Testis (tissue), 3 donors: ENCODE measurements around the gene PRKN. TPM values are rescaled to one million over a fixed set of nuclear protein-coding genes. Genes with fewer than 3 reads are reported as not detected.

Experiments
- DNase-seq: peaks from one replicate; pipeline ENCODE4 v3.0.0-alpha.2; 2019
- H3K27ac ChIP-seq, 2 donors: fragments of 200-600 bp; sonication (generic); one replicate each; pipeline ENCODE4 v1.5.1; 2019
- H3K27me3 ChIP-seq: fragments of 200-600 bp; sonication (generic); one replicate; pipeline ENCODE4 v1.5.1; 2019
- H3K36me3 ChIP-seq: fragments of 200-600 bp; sonication (generic); one replicate; pipeline ENCODE4 v1.5.1; 2017; ENCODE audit warnings: low read depth; ENCODE audit errors: missing control alignments
- H3K4me1 ChIP-seq: fragments of 200-600 bp; sonication (generic); one replicate; pipeline ENCODE4 v1.5.1; 2019
- H3K4me3 ChIP-seq, 2 donors: fragments of 200-600 bp; sonication (generic); one replicate each; pipeline ENCODE4 v1.5.1; 2017 to 2019
- H3K9me3 ChIP-seq: fragments of 200-600 bp; sonication (generic); one replicate; pipeline ENCODE4 v1.5.1; 2017
- POLR2A ChIP-seq: fragments of 450-650 bp; IDR thresholded peaks from one replicate; pipeline ENCODE4 v1.6.1; 2017; ENCODE audit warnings: antibody characterized with exemption, mild to moderate bottlenecking, moderate library complexity
- WGBS, 2 donors: methylation state at CpG; one replicate each; pipeline ENCODE4 v1.1.5; 2018; 5-methylcytosine and 5-hydroxymethylcytosine counted together
- intact Hi-C: fragments of 100-400 bp; cut with DNase I; formaldehyde crosslinking; loops from one replicate; pipeline ENCODE4 v1.15.1; 2023; ENCODE audit warnings: low total_unique reads
- polyA plus RNA-seq: library from polyadenylated mRNA; stranded (reverse); fragments of 350-450 nt; fragmentation: Illumina TruSeq; extraction: RNeasy Lipid Tissue Mini Kit (QIAGEN cat#74804); gene quantifications from one replicate; pipeline ENCODE4 v1.2.3, GENCODE V29; 2014; ENCODE audit warnings: low read depth, low replicate concordance; ENCODE audit not compliant: insufficient read depth
- total RNA-seq, 2 donors: library from RNA; depleted of rRNA; stranded (reverse); fragments of >200 nt; gene quantifications; one replicate each; pipeline ENCODE4 v1.2.3, GENCODE V29; 2016
- TF ChIP-seq, protein P1 (sequence below), 3 experiments: fragments of 450-650 bp in 2 of 3; fragments of 200-600 bp in 1 of 3; sonication (generic) in 1 of 3; IDR thresholded peaks; one replicate each; pipeline ENCODE4 v1.5.1; 2016 to 2019; ENCODE audit warnings: antibody characterized with exemption in 3 of 3, mild to moderate bottlenecking in 2 of 3, moderate library complexity in 1 of 3

PRKN gene
- total and polyA plus RNA-seq, 3 donors from 2014 or later = 19.1 to 34.5 (median 28.8) TPM

- H3K4me3 ChIP-seq = no peak overlapping the region
- 84 to 92% methylated on average over 2 of the region's 2 CpGs for WGBS, 2 donors
- no peaks in the 10 kb centered on the region for H3K36me3 ChIP-seq
- no peaks in the 10 kb centered on the region for H3K9me3 ChIP-seq
- no peaks in the 10 kb centered on the region for H3K27me3 ChIP-seq
- no peak overlapping the region for H3K27ac ChIP-seq
- no peak for DNase-seq
- intact Hi-C loops = no loop called here
- TF ChIP-seq, protein P1, sequence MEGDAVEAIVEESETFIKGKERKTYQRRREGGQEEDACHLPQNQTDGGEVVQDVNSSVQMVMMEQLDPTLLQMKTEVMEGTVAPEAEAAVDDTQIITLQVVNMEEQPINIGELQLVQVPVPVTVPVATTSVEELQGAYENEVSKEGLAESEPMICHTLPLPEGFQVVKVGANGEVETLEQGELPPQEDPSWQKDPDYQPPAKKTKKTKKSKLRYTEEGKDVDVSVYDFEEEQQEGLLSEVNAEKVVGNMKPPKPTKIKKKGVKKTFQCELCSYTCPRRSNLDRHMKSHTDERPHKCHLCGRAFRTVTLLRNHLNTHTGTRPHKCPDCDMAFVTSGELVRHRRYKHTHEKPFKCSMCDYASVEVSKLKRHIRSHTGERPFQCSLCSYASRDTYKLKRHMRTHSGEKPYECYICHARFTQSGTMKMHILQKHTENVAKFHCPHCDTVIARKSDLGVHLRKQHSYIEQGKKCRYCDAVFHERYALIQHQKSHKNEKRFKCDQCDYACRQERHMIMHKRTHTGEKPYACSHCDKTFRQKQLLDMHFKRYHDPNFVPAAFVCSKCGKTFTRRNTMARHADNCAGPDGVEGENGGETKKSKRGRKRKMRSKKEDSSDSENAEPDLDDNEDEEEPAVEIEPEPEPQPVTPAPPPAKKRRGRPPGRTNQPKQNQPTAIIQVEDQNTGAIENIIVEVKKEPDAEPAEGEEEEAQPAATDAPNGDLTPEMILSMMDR (IDR thresholded peaks at IDR 0.05) = no peak
- TF ChIP-seq POLR2A = no peak
- no peaks in the 10 kb centered on the region for H3K4me1 ChIP-seq
These were observed 1181.8 kb downstream of the PRKN start for GRCh38 chr6:161545741-161546140.

- no peaks in the 10 kb centered on the region for H3K9me3 ChIP-seq
- DNase-seq = no peak
- H3K36me3 ChIP-seq = no peaks in the 10 kb centered on the region
- TF ChIP-seq, protein P1 (IDR thresholded peaks at IDR 0.05) = no peak
- no peak for TF ChIP-seq POLR2A
- intact Hi-C loops = no loop called here
- H3K27me3 ChIP-seq = no peaks in the 10 kb centered on the region
- 88 to 94% methylated on average over 10 of the region's 10 CpGs for WGBS, 2 donors
- no peak overlapping the region for H3K4me3 ChIP-seq
- H3K27ac ChIP-seq = no peak overlapping the region
- H3K4me1 ChIP-seq = no peaks in the 10 kb centered on the region
These were observed 1182.6 kb downstream of the PRKN start for GRCh38 chr6:161544801-161545480.

GRCh38 chr6:161543684-161544309 lies 1183.8 kb downstream of the PRKN start:
- no peaks in the 10 kb centered on the region for H3K4me1 ChIP-seq
- no peak for DNase-seq
- H3K36me3 ChIP-seq = no peaks in the 10 kb centered on the region
- no peaks in the 10 kb centered on the region for H3K27me3 ChIP-seq
- no peaks in the 10 kb centered on the region for H3K9me3 ChIP-seq
- H3K4me3 ChIP-seq = no peak overlapping the region
- WGBS, 2 donors = 77 to 82% methylated on average over 4 of the region's 4 CpGs
- intact Hi-C loops = no loop called here
- TF ChIP-seq POLR2A = no peak
- TF ChIP-seq, protein P1 (IDR thresholded peaks at IDR 0.05) = no peak
- H3K27ac ChIP-seq = no peak overlapping the region

DNA sequence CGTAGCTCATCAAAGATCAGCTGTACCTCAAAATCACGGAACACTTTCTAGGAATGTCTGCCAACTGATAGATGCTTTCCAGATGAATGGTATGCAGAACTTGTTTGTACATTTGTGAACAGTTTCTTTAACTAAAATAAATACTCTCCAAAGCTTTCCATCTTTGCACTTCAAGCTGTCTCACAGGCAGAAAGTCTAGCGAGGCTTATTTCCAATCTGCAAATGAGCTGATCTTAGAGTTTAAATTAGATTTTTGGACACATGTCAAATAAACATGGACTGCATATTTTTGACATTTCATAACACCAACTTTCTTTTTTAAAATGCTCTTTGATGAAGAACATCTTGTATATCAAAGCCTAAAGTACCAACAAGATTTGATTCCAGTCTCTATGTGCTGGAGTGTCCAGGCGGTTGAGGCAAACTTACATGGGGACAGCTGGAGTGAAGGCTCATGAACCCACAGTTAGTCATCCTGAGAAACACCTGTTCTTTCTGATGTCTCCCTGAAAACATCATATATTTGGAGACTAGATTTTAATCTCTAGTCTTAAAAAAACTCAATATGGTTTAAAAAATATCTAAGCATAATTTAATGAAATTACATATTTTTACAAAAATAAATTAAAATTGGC lies 1185.1 kb downstream of the PRKN start:
- Histone ChIP-seq H3K4me1 (no peaks in the 10 kb centered on the region), H3K27ac (no peak overlapping the region), H3K4me3 (no peak overlapping the region), H3K27me3 (no peaks in the 10 kb centered on the region), H3K36me3 (no peaks in the 10 kb centered on the region), H3K9me3 (no peaks in the 10 kb centered on the region)
- intact Hi-C loops = no loop called here
- WGBS, 2 donors = 70 to 81% methylated on average over 4 of the region's 4 CpGs
- DNase-seq = no peak
- TF ChIP-seq, protein P1 (IDR thresholded peaks at IDR 0.05) = no peak
- no peak for TF ChIP-seq POLR2A
